GM18505 (cell line): ENCODE measurements around the gene ROPN1B.

ENCODE experiments used
- ATAC-seq: cut with Tn5 transposase; IDR thresholded peaks from one replicate; pipeline ENCODE4 v1.9.1; 2021; ENCODE audit not compliant: unreplicated experiment
- POLR2A ChIP-seq: IDR thresholded peaks from 4 replicates; pipeline ENCODE4 v1.6.1; 2011; ENCODE audit warnings: borderline replicate concordance; ENCODE audit not compliant: insufficient read depth, insufficient read length; ENCODE audit errors: extremely low read depth

Gene ROPN1B

DNA sequence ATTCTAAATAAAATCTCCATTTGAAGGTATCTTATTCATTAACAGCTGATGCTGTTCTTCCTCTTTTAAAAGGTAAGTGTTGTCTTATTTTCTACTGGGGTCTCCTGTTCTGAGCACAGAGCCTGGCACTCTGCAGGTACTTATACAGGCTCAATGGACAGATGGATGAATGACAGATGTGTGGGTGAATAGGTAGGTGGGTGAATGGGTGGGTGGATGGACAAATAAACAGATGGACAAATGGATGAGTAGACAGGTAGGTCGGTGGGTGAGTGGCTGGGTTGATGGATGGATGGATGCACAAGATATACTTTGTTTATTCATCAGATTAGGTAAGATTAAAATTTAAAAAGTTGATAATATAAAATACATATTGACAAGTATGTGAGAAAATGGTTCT lies 61.5 kb downstream of the ROPN1B start:
- no peak for TF ChIP-seq POLR2A
- no peak for ATAC-seq

DNA sequence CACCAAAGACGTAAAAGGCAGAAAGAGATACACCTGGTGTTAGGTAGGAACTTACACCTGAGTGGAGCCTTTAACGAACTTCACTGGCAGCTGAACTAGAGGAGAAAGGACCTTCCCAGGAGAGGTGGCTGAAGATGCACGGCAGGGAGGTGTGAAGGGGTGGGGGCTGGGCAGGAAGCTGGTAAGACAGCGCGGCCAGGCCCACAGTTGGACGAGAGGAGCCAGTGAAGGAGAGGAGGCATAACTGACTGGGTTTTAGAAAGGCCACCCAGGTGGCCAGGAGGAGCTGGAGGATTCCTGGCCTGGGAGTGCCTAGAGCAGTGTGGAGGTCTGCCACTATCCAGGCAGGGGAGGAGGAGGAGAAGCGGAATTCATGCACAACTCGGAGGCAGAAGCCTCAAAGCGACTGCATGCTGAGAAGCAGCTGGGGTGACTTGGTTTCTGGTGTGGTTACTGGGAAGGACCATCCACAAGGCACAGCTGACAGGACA lies 63.0 kb downstream of the ROPN1B start:
- no peak for TF ChIP-seq POLR2A

More for the DNA sequence above, 63.0 kb downstream of the ROPN1B start:
- ATAC-seq = no peak
